AG04449 (cell line): ENCODE results near the gene AADACL4.
"Not testable (repeated sequence)": the region's sequence is repeated elsewhere in the genome, so short reads cannot be mapped to it uniquely, and the experiment has no call there.

Source experiments
- CTCF ChIA-PET: fragments of 350-600 bp; formaldehyde crosslinking; extraction: SDS; loops from one replicate; lab custom pipeline; 2021; ENCODE audit warnings: antibody characterized with exemption; lab: Yijun Ruan, JAX
- POLR2A ChIA-PET: fragments of 400-600, 350-600 bp; formaldehyde crosslinking; extraction: SDS; loops from one replicate; lab custom pipeline; 2020; ENCODE audit warnings: antibody characterized with exemption, inconsistent platforms; lab: Yijun Ruan, JAX
- DNase-seq: peaks from one replicate; pipeline ENCODE4 v3.0.0-alpha.2; 2010; ENCODE audit warnings: low read depth, low spot score
- H3K4me3 ChIP-seq: 2 replicates; pipeline ENCODE4 v1.5.1; 2011; ENCODE audit warnings: low read depth, mild to moderate bottlenecking, control low read depth, low read length
- CTCF ChIP-seq: IDR thresholded peaks from one replicate; pipeline ENCODE4 v1.5.1; 2011; ENCODE audit warnings: mild to moderate bottlenecking, moderate library complexity, low read length, control low read depth, inconsistent platforms; ENCODE audit not compliant: insufficient read depth; ENCODE audit errors: missing control alignments

The AADACL4 gene

GRCh38 chr1:12711536-12711935, 67.7 kb downstream of the AADACL4 start:
- no peak for DNase-seq
- no peak overlapping the region for H3K4me3 ChIP-seq
- CTCF ChIA-PET: interaction anchor here (1.0 kb wide), 1 partner anchor 11 kb away, joined by 3 read pairs; no protein-coding TSS in a partner anchor
- no peak for TF ChIP-seq CTCF
- POLR2A ChIA-PET: no interaction called here

- TF ChIP-seq CTCF: no peak
- no peak overlapping the region for H3K4me3 ChIP-seq
- CTCF ChIA-PET: no interaction called here
- POLR2A ChIA-PET: no interaction called here
- DNase-seq: no peak
These were observed 68.2 kb downstream of the AADACL4 start for GRCh38 chr1:12712076-12712475.

DNA sequence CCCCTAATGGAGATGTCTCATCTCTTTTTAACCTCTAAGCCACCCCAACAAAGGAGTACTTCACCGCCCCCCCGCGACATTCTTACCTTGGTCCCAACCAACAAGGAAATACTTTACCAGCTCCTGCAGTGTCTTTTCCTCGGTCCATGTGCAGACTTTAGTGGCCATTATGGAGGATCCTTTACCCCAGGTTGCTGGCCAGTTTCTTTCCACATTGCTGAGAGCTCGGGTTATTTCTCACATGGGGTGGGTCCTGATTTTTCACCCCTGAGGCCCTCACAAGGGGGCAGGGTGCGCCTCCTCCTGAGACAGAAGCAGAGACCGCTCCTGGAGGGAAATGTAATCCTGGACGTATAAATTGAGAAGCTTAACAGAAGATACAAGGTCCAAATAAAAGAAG, 69.0 kb downstream of the AADACL4 start:
- ChIA-PET CTCF (no interaction called here), POLR2A (no interaction called here)
- H3K4me3 ChIP-seq: no peak overlapping the region
- TF ChIP-seq CTCF: no peak
- no peak for DNase-seq

- CTCF ChIA-PET, POLR2A ChIA-PET, H3K4me3 ChIP-seq, DNase-seq: not testable (repeated sequence)
These were observed 69.8 kb downstream of the AADACL4 start for GRCh38 chr1:12713651-12714050.

DNA sequence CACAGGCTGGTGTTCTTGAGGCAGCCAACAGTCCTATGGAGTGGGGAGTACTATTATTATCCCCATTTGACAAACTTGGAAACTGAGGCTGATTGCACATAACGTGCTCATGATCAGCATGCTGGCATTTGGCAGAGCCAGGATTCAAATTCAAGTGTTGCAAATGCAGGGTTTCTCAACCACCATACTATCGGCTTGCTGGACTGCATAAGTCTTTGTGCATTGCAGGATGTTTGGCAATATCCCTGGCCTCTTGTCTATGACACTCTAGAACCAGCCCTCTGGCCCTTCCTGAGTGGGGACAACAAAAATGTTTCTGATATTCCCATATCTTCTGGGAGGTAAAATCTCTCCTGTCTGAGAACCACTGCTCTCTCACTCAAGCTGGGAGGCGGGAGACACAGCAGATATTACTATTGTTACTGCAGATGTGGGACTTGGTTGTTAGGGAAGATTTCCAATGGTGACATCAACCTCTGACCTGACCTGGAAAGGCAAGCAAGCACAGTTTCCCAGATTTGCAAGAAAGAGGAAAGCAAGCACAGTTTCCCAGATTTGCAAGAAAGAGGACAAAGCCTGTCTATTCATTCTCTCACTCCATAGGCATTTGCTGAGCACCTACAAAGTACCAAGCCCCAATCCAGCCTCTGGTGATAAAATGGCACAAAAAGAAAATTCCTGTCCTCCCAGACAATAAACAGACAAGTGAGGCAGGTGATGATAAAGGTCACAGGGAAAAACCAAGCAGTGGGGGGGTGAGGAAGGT, 71.0 kb downstream of the AADACL4 start:
- POLR2A ChIA-PET: no interaction called here
- DNase-seq: no peak
- TF ChIP-seq CTCF: no peak
- CTCF ChIA-PET: no interaction called here
- no peak overlapping the region for H3K4me3 ChIP-seq

DNA sequence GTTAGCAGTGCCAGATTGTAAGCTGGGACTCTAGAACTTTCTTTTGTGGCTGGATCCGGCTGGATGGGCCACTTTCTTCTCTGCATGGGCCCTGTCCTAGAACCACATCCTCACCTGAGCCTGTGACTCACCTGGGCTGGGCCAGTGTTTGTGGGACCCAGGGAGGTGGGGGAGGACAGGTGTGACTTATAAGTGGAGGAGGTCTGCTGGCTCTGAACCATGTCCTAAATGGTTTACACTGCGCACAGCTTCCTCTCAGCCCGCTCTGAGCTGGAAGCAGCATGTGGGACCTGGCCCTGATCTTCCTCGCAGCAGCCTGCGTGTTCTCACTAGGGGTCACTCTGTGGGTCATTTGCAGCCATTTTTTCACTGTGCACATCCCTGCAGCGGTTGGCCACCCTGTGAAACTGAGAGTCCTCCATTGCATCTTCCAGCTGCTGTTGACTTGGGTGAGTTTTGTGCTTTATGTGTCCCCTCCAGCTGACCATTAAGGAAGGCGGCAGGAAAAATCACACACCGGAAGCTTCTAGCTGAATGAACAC, 72.1 kb downstream of the AADACL4 start, which contains the start of gene AADACL3:
AADACL3 (plus strand) TSS at position 215 of the 542 bp plus-strand sequence; CDS start at position 282, 67 bp downstream.
- ChIA-PET POLR2A (no interaction called here), CTCF (no interaction called here)
- TF ChIP-seq CTCF: no peak
- H3K4me3 ChIP-seq: no peak within 1 kb of the TSS
- DNase-seq: no peak
